ENCODE results near the gene MBD3L1. TPM values are rescaled to one million over a fixed set of nuclear protein-coding genes. Genes with fewer than 3 reads are reported as not detected.

MBD3L1 gene
- total and polyA plus RNA-seq, 2 experiments from 2014 or later, result not detected

DNA sequence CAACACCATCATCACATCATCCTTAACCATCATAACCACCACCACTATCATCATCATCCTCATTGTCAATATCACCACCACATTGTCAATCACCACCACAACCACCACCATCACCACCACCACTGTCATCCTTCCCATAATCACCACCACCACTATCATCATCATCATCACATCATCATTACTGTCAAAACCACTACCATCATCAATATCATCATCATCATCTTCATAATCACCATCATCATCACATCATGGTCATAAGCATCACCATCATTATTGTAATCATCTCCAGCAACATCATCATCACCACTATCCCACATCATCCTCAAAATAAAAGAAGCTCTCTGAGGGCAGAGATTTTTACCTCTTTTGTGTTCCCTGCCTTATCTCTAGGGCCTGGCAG, 52.2 kb downstream of the MBD3L1 start:
- Histone ChIP-seq H3K9me2 (ENCODE audit: insufficient read depth) (no peaks in the 10 kb centered on the region), H3K36me3 (ENCODE audit: insufficient read depth) (peaks cover 11% of the 10 kb centered on the region), H3K4me1 (ENCODE audit: insufficient read depth) (no peaks in the 10 kb centered on the region), H3K4me3 (no peak overlapping the region), H3K4me2 (no peak overlapping the region), H3K27ac (ENCODE audit: low read depth) (no peak overlapping the region), H2AFZ (no peak overlapping the region), H3F3A (replicated peaks; ENCODE audit: low read depth) (no peaks in the 10 kb centered on the region), H4K20me1 (replicated peaks; ENCODE audit: insufficient read depth) (no peaks in the 10 kb centered on the region), H3K27me3 (ENCODE audit: insufficient read depth) (no peaks in the 10 kb centered on the region), H3K79me2 (replicated peaks; ENCODE audit: insufficient read depth) (no peaks in the 10 kb centered on the region)
- DNase-seq (ENCODE audit: low spot score) (no peak), ATAC-seq (no peak)
- Mint-ChIP-seq H3K4me3 (no peak overlapping the region), H3K27me3 (ENCODE audit: insufficient read depth, low read depth, poor library complexity) (peaks cover 3% of the 10 kb centered on the region), H3K4me1 (no peaks in the 10 kb centered on the region), H3K27ac (no peak overlapping the region), H3K36me3 (ENCODE audit: low read depth) (peaks cover 30% of the 10 kb centered on the region), H3K9me3 (no peaks in the 10 kb centered on the region; the same call in 1 of the 3 replicates)
- TF ChIP-seq, protein P1, sequence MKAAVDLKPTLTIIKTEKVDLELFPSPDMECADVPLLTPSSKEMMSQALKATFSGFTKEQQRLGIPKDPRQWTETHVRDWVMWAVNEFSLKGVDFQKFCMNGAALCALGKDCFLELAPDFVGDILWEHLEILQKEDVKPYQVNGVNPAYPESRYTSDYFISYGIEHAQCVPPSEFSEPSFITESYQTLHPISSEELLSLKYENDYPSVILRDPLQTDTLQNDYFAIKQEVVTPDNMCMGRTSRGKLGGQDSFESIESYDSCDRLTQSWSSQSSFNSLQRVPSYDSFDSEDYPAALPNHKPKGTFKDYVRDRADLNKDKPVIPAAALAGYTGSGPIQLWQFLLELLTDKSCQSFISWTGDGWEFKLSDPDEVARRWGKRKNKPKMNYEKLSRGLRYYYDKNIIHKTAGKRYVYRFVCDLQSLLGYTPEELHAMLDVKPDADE (IDR thresholded peaks at IDR 0.05), result no peak
- TF ChIP-seq, protein P2, sequence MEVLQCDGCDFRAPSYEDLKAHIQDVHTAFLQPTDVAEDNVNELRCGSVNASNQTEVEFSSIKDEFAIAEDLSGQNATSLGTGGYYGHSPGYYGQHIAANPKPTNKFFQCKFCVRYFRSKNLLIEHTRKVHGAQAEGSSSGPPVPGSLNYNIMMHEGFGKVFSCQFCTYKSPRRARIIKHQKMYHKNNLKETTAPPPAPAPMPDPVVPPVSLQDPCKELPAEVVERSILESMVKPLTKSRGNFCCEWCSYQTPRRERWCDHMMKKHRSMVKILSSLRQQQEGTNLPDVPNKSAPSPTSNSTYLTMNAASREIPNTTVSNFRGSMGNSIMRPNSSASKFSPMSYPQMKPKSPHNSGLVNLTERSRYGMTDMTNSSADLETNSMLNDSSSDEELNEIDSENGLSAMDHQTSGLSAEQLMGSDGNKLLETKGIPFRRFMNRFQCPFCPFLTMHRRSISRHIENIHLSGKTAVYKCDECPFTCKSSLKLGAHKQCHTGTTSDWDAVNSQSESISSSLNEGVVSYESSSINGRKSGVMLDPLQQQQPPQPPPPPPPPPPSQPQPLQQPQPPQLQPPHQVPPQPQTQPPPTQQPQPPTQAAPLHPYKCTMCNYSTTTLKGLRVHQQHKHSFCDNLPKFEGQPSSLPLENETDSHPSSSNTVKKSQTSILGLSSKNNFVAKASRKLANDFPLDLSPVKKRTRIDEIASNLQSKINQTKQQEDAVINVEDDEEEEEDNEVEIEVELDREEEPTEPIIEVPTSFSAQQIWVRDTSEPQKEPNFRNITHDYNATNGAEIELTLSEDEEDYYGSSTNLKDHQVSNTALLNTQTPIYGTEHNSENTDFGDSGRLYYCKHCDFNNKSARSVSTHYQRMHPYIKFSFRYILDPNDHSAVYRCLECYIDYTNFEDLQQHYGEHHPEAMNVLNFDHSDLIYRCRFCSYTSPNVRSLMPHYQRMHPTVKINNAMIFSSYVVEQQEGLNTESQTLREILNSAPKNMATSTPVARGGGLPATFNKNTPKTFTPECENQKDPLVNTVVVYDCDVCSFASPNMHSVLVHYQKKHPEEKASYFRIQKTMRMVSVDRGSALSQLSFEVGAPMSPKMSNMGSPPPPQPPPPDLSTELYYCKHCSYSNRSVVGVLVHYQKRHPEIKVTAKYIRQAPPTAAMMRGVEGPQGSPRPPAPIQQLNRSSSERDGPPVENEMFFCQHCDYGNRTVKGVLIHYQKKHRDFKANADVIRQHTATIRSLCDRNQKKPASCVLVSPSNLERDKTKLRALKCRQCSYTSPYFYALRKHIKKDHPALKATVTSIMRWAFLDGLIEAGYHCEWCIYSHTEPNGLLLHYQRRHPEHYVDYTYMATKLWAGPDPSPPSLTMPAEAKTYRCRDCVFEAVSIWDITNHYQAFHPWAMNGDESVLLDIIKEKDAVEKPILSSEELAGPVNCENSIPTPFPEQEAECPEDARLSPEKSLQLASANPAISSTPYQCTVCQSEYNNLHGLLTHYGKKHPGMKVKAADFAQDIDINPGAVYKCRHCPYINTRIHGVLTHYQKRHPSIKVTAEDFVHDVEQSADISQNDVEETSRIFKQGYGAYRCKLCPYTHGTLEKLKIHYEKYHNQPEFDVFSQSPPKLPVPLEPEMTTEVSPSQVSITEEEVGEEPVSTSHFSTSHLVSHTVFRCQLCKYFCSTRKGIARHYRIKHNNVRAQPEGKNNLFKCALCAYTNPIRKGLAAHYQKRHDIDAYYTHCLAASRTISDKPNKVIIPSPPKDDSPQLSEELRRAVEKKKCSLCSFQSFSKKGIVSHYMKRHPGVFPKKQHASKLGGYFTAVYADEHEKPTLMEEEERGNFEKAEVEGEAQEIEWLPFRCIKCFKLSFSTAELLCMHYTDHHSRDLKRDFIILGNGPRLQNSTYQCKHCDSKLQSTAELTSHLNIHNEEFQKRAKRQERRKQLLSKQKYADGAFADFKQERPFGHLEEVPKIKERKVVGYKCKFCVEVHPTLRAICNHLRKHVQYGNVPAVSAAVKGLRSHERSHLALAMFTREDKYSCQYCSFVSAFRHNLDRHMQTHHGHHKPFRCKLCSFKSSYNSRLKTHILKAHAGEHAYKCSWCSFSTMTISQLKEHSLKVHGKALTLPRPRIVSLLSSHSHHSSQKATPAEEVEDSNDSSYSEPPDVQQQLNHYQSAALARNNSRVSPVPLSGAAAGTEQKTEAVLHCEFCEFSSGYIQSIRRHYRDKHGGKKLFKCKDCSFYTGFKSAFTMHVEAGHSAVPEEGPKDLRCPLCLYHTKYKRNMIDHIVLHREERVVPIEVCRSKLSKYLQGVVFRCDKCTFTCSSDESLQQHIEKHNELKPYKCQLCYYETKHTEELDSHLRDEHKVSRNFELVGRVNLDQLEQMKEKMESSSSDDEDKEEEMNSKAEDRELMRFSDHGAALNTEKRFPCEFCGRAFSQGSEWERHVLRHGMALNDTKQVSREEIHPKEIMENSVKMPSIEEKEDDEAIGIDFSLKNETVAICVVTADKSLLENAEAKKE (CRISPR knock-in tag; IDR thresholded peaks at IDR 0.05), result no peak
- no peak for TF ChIP-seq EZH2phosphoT487 (IDR thresholded peaks at IDR 0.05; ENCODE audit: unreplicated experiment)
- TF ChIP-seq CREB1 (CRISPR knock-in tag; IDR thresholded peaks at IDR 0.05; ENCODE audit: low read depth), result no peak
- no peak for TF ChIP-seq POLR2AphosphoS5 (IDR thresholded peaks at IDR 0.05; ENCODE audit: low read depth)
- no peak for TF ChIP-seq JUNB (IDR thresholded peaks at IDR 0.05; ENCODE audit: unreplicated experiment)
